IMR-90 (cell line): ENCODE measurements around the gene ORAI3. TPM values are rescaled to one million over a fixed set of nuclear protein-coding genes. Genes with fewer than 3 reads are reported as not detected.

ENCODE experiments used
- ATAC-seq: fragments of 200-7000 bp; cut with Tn5 transposase; 2 replicates; pipeline ENCODE4 v1.9.1; 2020; ENCODE audit warnings: low read depth, mild to moderate bottlenecking, moderate library complexity
- BruUV-seq: library from RNA; stranded (reverse); fragments of 400-500 nt; replicated peaks from 2 replicates; lab custom pipeline; 2021; lab: Mats Ljungman, UMichigan
- CTCF ChIA-PET: fragments of 300-600 bp; formaldehyde crosslinking; extraction: SDS; loops from one replicate; lab custom pipeline; 2021; ENCODE audit warnings: antibody characterized with exemption; lab: Yijun Ruan, JAX
- POLR2A ChIA-PET: fragments of 300-600 bp; sonication (Branson Sonifier 250); formaldehyde crosslinking; loops from one replicate; lab custom pipeline; 2022; ENCODE audit warnings: antibody characterized with exemption; ENCODE audit not compliant: unreplicated experiment; lab: Charles Lee
- DNase-seq: peaks from one replicate; pipeline ENCODE4 v3.0.0; 2013
- H2AFZ ChIP-seq: replicated peaks from 2 replicates; pipeline ENCODE3; 2013; ENCODE audit warnings: low read length, mild to moderate bottlenecking; ENCODE audit not compliant: poor library complexity
- H2AK5ac ChIP-seq: 2 replicates; pipeline ENCODE4 v1.6.1; 2013; ENCODE audit warnings: low read depth, low read length, inconsistent platforms
- H2AK9ac ChIP-seq: replicated peaks from 2 replicates; pipeline ENCODE3; 2013; ENCODE audit warnings: mild to moderate bottlenecking, low read depth, low read length, moderate library complexity; ENCODE audit not compliant: poor library complexity
- H2BK120ac ChIP-seq: 2 replicates; pipeline ENCODE4 v1.6.1; 2013; ENCODE audit warnings: low read depth, low read length, inconsistent platforms
- H2BK15ac ChIP-seq: 3 replicates; pipeline ENCODE4 v1.6.1; 2013; ENCODE audit warnings: low read depth, low read length, inconsistent platforms
- H2BK20ac ChIP-seq: 2 replicates; pipeline ENCODE4 v1.6.1; 2013; ENCODE audit warnings: low read depth, mild to moderate bottlenecking, inconsistent platforms, low read length, moderate library complexity
- H2BK5ac ChIP-seq: 2 replicates; pipeline ENCODE4 v1.6.1; 2013; ENCODE audit warnings: mild to moderate bottlenecking, low read depth, low read length, inconsistent platforms; ENCODE audit not compliant: poor library complexity, severe bottlenecking
- H3K14ac ChIP-seq: replicated peaks from 2 replicates; pipeline ENCODE4 v1.6.1; 2013; ENCODE audit warnings: low read depth, low read length, inconsistent platforms
- H3K18ac ChIP-seq: 2 replicates; pipeline ENCODE4 v1.6.1; 2013; ENCODE audit warnings: low read depth, low read length, control low read depth
- H3K23ac ChIP-seq: 2 replicates; pipeline ENCODE4 v1.6.1; 2013; ENCODE audit warnings: low read depth, low read length, inconsistent platforms
- H3K27ac ChIP-seq: 2 replicates; pipeline ENCODE4 v1.5.1; 2013; ENCODE audit warnings: mild to moderate bottlenecking, control low read depth, low read length; ENCODE audit not compliant: insufficient read depth
- H3K27me3 ChIP-seq: 2 replicates; pipeline ENCODE4 v1.6.1; 2013; ENCODE audit warnings: low read length; ENCODE audit not compliant: control insufficient read depth, insufficient read depth
- H3K36me3 ChIP-seq: 2 replicates; pipeline ENCODE4 v1.6.1; 2013; ENCODE audit warnings: low read length, mixed read lengths; ENCODE audit not compliant: control insufficient read depth, insufficient read depth
- H3K4ac ChIP-seq: 2 replicates; pipeline ENCODE4 v1.6.1; 2013; ENCODE audit warnings: low read depth, low read length, inconsistent platforms
- H3K4me1 ChIP-seq: 2 replicates; pipeline ENCODE4 v1.6.1; 2013; ENCODE audit warnings: low read length, mixed read lengths; ENCODE audit not compliant: control insufficient read depth, insufficient read depth
- H3K4me2 ChIP-seq: 2 replicates; pipeline ENCODE4 v1.6.1; 2013; ENCODE audit warnings: low read depth, mild to moderate bottlenecking, control low read depth, low read length, moderate library complexity
- H3K4me3 ChIP-seq: 2 replicates; pipeline ENCODE4 v1.5.1; 2013; ENCODE audit warnings: low read depth, mild to moderate bottlenecking, control low read depth, low read length, moderate library complexity; ENCODE audit not compliant: insufficient read depth
- H3K56ac ChIP-seq: 2 replicates; pipeline ENCODE4 v1.6.1; 2013; ENCODE audit warnings: low read length, inconsistent platforms; ENCODE audit not compliant: insufficient read depth; ENCODE audit errors: extremely low read depth
- H3K79me1 ChIP-seq, 2 experiments: 2 replicates each; pipeline ENCODE4 v1.6.1; 2013; ENCODE audit warnings: low read length in 2 of 2, inconsistent platforms in 1 of 2, low read depth in 1 of 2
- H3K9ac ChIP-seq: 2 replicates; pipeline ENCODE4 v1.6.1; 2013; ENCODE audit warnings: low read depth, low read length, control low read depth
- H3K9me1 ChIP-seq: 2 replicates; pipeline ENCODE4 v1.6.1; 2013; ENCODE audit warnings: low read length, inconsistent platforms; ENCODE audit not compliant: insufficient read depth
- H3K9me3 ChIP-seq: 2 replicates; pipeline ENCODE4 v1.6.1; 2013; ENCODE audit warnings: low read length; ENCODE audit not compliant: control insufficient read depth, insufficient read depth
- H4K20me1 ChIP-seq: 2 replicates; pipeline ENCODE4 v1.6.1; 2013; ENCODE audit warnings: low read length, inconsistent platforms; ENCODE audit not compliant: insufficient read depth
- H4K5ac ChIP-seq: 2 replicates; pipeline ENCODE4 v1.6.1; 2013; ENCODE audit warnings: mild to moderate bottlenecking, low read depth, low read length, control low read depth
- H4K8ac ChIP-seq, 2 experiments: 2 replicates each; pipeline ENCODE4 v1.6.1; 2013; ENCODE audit warnings: low read depth in 2 of 2, low read length in 2 of 2, control low read depth in 1 of 2, inconsistent platforms in 1 of 2
- H4K91ac ChIP-seq: 2 replicates; pipeline ENCODE4 v1.6.1; 2013; ENCODE audit warnings: low read depth, low read length, inconsistent platforms; ENCODE audit not compliant: insufficient read depth
- MAFK ChIP-seq: IDR thresholded peaks from 2 replicates; pipeline ENCODE4 v1.6.1; 2012; ENCODE audit warnings: low read depth, low read length, improper control_type of control experiment
- MAZ ChIP-seq: IDR thresholded peaks from 2 replicates; pipeline ENCODE4 v1.6.1; 2012; ENCODE audit warnings: low read depth, mild to moderate bottlenecking, low read length, improper control_type of control experiment, moderate library complexity, borderline replicate concordance
- WGBS, 2 experiments: methylation state at CpG; one replicate each; pipeline versions ENCODE4 v1.1.5 to v1.1.7; 2013; ENCODE audit warnings: missing lambda C conversion rate in 2 of 2; ENCODE audit not compliant: insufficient read length in 1 of 2; ENCODE audit errors: extremely low coverage in 2 of 2; 5-methylcytosine and 5-hydroxymethylcytosine counted together
- dilution Hi-C: fragments of 300-500 bp; cut with HindIII; formaldehyde crosslinking; loops from one replicate; pipeline ENCODE4 v1.14.3; 2018; ENCODE audit warnings: low sequenced_read_pairs; ENCODE audit not compliant: unreplicated experiment
- in situ Hi-C: fragments of 300-500 bp; cut with MboI; formaldehyde crosslinking; loops from 3 replicates; pipeline ENCODE4 v1.14.3; 2019; ENCODE audit warnings: low sequenced_read_pairs, inconsistent platforms, mixed read lengths
- intact Hi-C: fragments of 100-400 bp; cut with micrococcal nuclease; formaldehyde crosslinking; loops from 2 replicates; pipeline ENCODE4 v1.10.0; 2022
- polyA plus RNA-seq, 3 experiments: library from polyadenylated mRNA; depleted of rRNA; stranded (reverse); fragments of >200 nt; gene quantifications; 2 replicates each; pipeline ENCODE4 v1.2.3, GENCODE V29; 2012; ENCODE audit warnings: low replicate concordance in 1 of 3
- total RNA-seq: library from RNA; depleted of rRNA; stranded (reverse); fragments of >200 nt; gene quantifications from 2 replicates; pipeline ENCODE4 v1.2.3, GENCODE V29; 2012

The ORAI3 gene
- total and polyA plus RNA-seq, 2 of the 4 experiments (the other 2 are of a cell fraction), result 6.8 to 16.9 TPM

GRCh38 chr16:30928390-30928789 is 20.5 kb upstream of the ORAI3 start:
- no peak overlapping the region for H3K14ac ChIP-seq
- no peaks in the 10 kb centered on the region for H3K27me3 ChIP-seq
- no peak overlapping the region for H4K8ac ChIP-seq
- no peak overlapping the region for H3K18ac ChIP-seq
- peaks cover 0 to 41% of the 10 kb centered on the region in 2 experiments; a peak in 2 of 4 replicates for H3K79me1 ChIP-seq
- H3K4me3 ChIP-seq, result no peak overlapping the region
- ChIA-PET CTCF (no interaction called here), POLR2A (no interaction called here)
- no peak overlapping the region for H3K9ac ChIP-seq
- H3K23ac ChIP-seq, result no peak overlapping the region
- no peak overlapping the region for H2AFZ ChIP-seq
- H3K36me3 ChIP-seq, result peaks cover 43% of the 10 kb centered on the region
- TF ChIP-seq MAFK, result no peak
- TF ChIP-seq MAZ, result no peak
- no peak overlapping the region for H4K5ac ChIP-seq
- intact Hi-C loops (no loop called here), in situ Hi-C loops (no loop called here), dilution Hi-C loops (no loop called here)
- no peaks in the 10 kb centered on the region for H3K9me1 ChIP-seq
- H3K4me2 ChIP-seq, result no peak overlapping the region
- no peak overlapping the region for H2BK5ac ChIP-seq
- no peak overlapping the region for H2AK9ac ChIP-seq
- no peak overlapping the region for H3K27ac ChIP-seq
- no peak for ATAC-seq
- no peak overlapping the region for H2BK120ac ChIP-seq
- peaks cover 4% of the 10 kb centered on the region; the same call in 1 of the 2 replicates for H4K20me1 ChIP-seq
- no TSS peak for BruUV-seq
- WGBS, 2 experiments, result no CpG with 5 or more reads among the region's 11 CpGs
- no peak overlapping the region for H2BK15ac ChIP-seq
- no peak overlapping the region for H2AK5ac ChIP-seq
- DNase-seq, result no peak
- no peaks in the 10 kb centered on the region for H3K9me3 ChIP-seq
- no peak overlapping the region for H4K91ac ChIP-seq
- no peak overlapping the region for H3K4ac ChIP-seq
- no peak overlapping the region for H3K56ac ChIP-seq
- no peak overlapping the region for H2BK20ac ChIP-seq
- peaks cover 2% of the 10 kb centered on the region; the same call in 1 of the 2 replicates for H3K4me1 ChIP-seq
